Body of pancreas (tissue), 4 donors: ENCODE data around the gene ZNF837. TPM values are rescaled to one million over a fixed set of nuclear protein-coding genes. Genes with fewer than 3 reads are reported as not detected.

Experiments
- ATAC-seq: fragments of 150-250 bp; one replicate; pipeline ENCODE4 v1.9.1; 2016
- DNase-seq, 4 donors: peaks; one replicate each; pipeline ENCODE4 v3.0.0-alpha.2; 2019
- H3K27ac ChIP-seq, 4 donors: fragments of 200-600 bp; sonication (generic); 1 replicate in 3 of 4; 2 replicates in 1 of 4; pipeline versions ENCODE4 v1.5.1 to v1.6.1; 2016 to 2019; ENCODE audit warnings: mild to moderate bottlenecking in 1 of 4, mixed read lengths in 1 of 4, moderate library complexity in 1 of 4
- H3K27me3 ChIP-seq, 2 donors: fragments of 200-600 bp; sonication (generic); one replicate each; pipeline ENCODE4 v1.6.0; 2016; ENCODE audit warnings: mild to moderate bottlenecking in 1 of 2
- H3K36me3 ChIP-seq, 2 donors: fragments of 200-600 bp; sonication (generic); replicated peaks in 1 of 2; 2 replicates each; pipeline ENCODE4 v1.5.1; 2016; ENCODE audit warnings: low read depth in 2 of 2; ENCODE audit not compliant: insufficient read depth in 1 of 2
- H3K4me1 ChIP-seq: fragments of 200-600 bp; sonication (generic); one replicate; pipeline ENCODE4 v1.6.0; 2016
- H3K4me3 ChIP-seq, 2 donors: fragments of 200-600 bp; sonication (generic); 1 replicate in 1 of 2; 2 replicates in 1 of 2; pipeline ENCODE4 v1.5.1; 2016 to 2019
- H3K9me3 ChIP-seq, 3 donors: fragments of 200-600 bp; sonication (generic); 1 replicate in 2 of 3; 2 replicates in 1 of 3; pipeline ENCODE4 v1.5.1; 2016
- CTCF ChIP-seq, 7 experiments: fragments of 450-650 bp in 4 of 7; fragments of 200-600 bp in 3 of 7; sonication (generic) in 3 of 7; IDR thresholded peaks; one replicate each; pipeline ENCODE4 v1.5.1; 2016 to 2019; ENCODE audit warnings: antibody characterized with exemption in 7 of 7
- POLR2A ChIP-seq, 3 donors: fragments of 450-650 bp; IDR thresholded peaks; one replicate each; pipeline ENCODE4 v1.6.1; 2016; ENCODE audit warnings: antibody characterized with exemption in 3 of 3, mild to moderate bottlenecking in 2 of 3
- WGBS, 2 donors: methylation state at CpG; one replicate each; pipeline ENCODE4 v1.1.5; 2017; 5-methylcytosine and 5-hydroxymethylcytosine counted together
- intact Hi-C: fragments of 100-400 bp; cut with DNase I; formaldehyde crosslinking; loops from one replicate; pipeline ENCODE4 v1.15.1; 2023
- total RNA-seq, 2 donors: library from RNA; depleted of rRNA; stranded (reverse); fragments of >200 nt; gene quantifications; one replicate each; pipeline ENCODE4 v1.1.0, GENCODE V29; 2016

ZNF837 gene
- total RNA-seq, 2 donors from 2014 or later, result 7.3 to 15.2 TPM

GRCh38 chr19:58366585-58367430 is 14.0 kb downstream of the ZNF837 start:
- DNase-seq (no peak), ATAC-seq (no peak)
- H3K9me3 ChIP-seq, result no peaks in the 10 kb centered on the region
- H3K27ac ChIP-seq, result no peak overlapping the region
- 88 to 96% methylated on average over 8 to 32 of the region's 32 CpGs for WGBS, 2 donors
- intact Hi-C loops, result no loop called here
- H3K36me3 ChIP-seq, result no peaks in the 10 kb centered on the region
- TF ChIP-seq POLR2A (IDR thresholded peaks at IDR 0.05) (no peak), CTCF (IDR thresholded peaks at IDR 0.05) (no peak)
- H3K4me3 ChIP-seq, result no peak overlapping the region
- H3K4me1 ChIP-seq, result peaks cover 2% of the 10 kb centered on the region
- no peaks in the 10 kb centered on the region for H3K27me3 ChIP-seq

- H3K27ac ChIP-seq, result no peak overlapping the region
- TF ChIP-seq CTCF (IDR thresholded peaks at IDR 0.05) (no peak), POLR2A (IDR thresholded peaks at IDR 0.05) (no peak)
- no peak for DNase-seq
- no peak overlapping the region for H3K4me3 ChIP-seq
- peaks cover 7% of the 10 kb centered on the region for H3K4me1 ChIP-seq
- no peaks in the 10 kb centered on the region for H3K9me3 ChIP-seq
- no peaks in the 10 kb centered on the region for H3K27me3 ChIP-seq
- H3K36me3 ChIP-seq, result no peaks in the 10 kb centered on the region
- 71 to 83% methylated on average over 5 of the region's 5 CpGs for WGBS, 2 donors
- intact Hi-C loops, result no loop called here
- ATAC-seq, result no peak
Observed at GRCh38 chr19:58364146-58364545, 16.7 kb downstream of the ZNF837 start.

DNA sequence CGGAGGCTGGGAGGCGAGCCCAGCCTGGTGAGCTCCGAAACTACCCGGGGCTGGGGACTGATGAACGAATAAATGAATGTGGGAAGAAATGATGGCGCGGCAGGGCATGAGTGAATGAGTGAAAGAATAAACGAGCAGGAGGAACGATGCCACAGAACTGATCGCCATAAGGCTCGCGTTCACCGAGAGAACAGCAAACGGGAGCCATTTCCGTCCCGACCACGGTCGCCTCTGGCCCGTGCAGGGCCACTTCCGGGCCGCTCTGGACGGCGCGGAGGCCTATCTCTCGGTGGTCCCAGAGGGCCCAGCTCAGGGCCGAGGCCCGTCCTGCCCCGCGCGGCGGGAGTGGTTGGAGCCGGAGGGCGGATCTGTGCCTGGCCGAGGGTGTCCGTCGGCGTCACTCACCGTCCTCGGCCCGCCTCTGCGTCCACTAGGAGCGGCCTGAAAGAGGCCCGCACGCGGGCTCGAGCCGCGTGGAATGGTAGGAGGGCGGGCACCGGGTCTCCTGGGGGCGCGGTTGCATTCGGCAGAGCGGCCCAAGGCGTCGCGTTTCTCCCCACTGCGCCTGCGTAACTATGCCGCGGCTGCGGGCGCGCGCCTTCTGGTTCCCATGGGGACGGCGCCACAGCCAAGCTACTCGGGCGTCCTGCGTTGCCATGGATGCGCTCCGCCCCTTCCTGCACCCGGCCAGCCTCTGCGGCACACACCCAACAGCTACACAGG is 18.4 kb downstream of the ZNF837 start, which contains the start of gene ZNF497:
TSS of gene ZNF497 (minus strand) at position 480 of the 723 bp plus-strand sequence. CDS start 5,116 bp downstream, outside the sequence.
- peak within 1 kb of the TSS; percentile 58 to 62 for H3K4me3 ChIP-seq
- peaks cover 7% of the 10 kb centered on the region for H3K4me1 ChIP-seq
- H3K36me3 ChIP-seq, result no peaks in the 10 kb centered on the region
- H3K27ac ChIP-seq, result peak within 1 kb of the TSS; percentile 83 to 95 (median 90)
- TF ChIP-seq CTCF (IDR thresholded peaks at IDR 0.05), result peak in 2 of 7 experiments; percentile 1 to 26
- TF ChIP-seq POLR2A (IDR thresholded peaks at IDR 0.05), result peak; percentile 65 to 94 (median 91)
- no peaks in the 10 kb centered on the region for H3K27me3 ChIP-seq
- peak; percentile 97 to 98 (median 98) for DNase-seq
- intact Hi-C loops, result no loop called here
- WGBS, 2 donors, result 0% methylated on average over 14 to 71 of the region's 74 CpGs
- ATAC-seq, result peak; percentile 93
- H3K9me3 ChIP-seq, result no peaks in the 10 kb centered on the region

DNA sequence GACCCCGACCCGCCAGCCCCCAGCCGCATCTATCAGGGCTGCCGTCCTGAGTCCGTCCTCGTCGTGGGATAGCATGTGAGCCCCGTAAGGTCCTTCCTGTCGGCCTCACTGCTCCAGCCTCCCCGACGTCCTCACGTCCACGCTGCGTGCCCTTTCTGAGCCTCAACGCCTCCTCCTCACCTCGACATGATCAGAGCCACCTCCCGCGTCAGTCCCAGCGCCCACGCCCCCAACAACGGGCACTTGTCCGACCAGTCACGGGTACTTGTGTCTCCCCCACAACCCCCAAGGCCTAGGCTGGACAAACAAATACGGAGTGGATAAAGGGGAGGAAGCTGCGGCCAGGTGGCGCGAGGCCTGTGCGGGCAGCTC is 18.9 kb downstream of the ZNF837 start:
- ATAC-seq (peak; percentile 3), DNase-seq (peak in 3 of 4 donors; percentile 51 to 61 (median 55))
- no peak for TF ChIP-seq POLR2A (IDR thresholded peaks at IDR 0.05)
- no peak for TF ChIP-seq CTCF (IDR thresholded peaks at IDR 0.05)
- Histone ChIP-seq H3K27ac (peak overlapping the region; percentile 83 to 95 (median 90)), H3K4me3 (peak overlapping the region; percentile 58 to 62), H3K27me3 (no peaks in the 10 kb centered on the region), H3K9me3 (no peaks in the 10 kb centered on the region), H3K36me3 (no peaks in the 10 kb centered on the region), H3K4me1 (peaks cover 7% of the 10 kb centered on the region)
- intact Hi-C loops, result no loop called here
- 1 to 2% methylated on average over 7 to 28 of the region's 28 CpGs for WGBS, 2 donors
